Esophagus mucosa (tissue), 1 donor: ENCODE measurements around the gene KCNA3. TPM values are rescaled to one million over a fixed set of nuclear protein-coding genes. Genes with fewer than 3 reads are reported as not detected.

Experiments
- ATAC-seq: fragments of 200-7000 bp; cut with Tn5 transposase; one replicate; pipeline ENCODE4 v1.9.1; 2020
- total RNA-seq: library from RNA; stranded (reverse); gene quantifications from one replicate; pipeline ENCODE4 v1.2.4, GENCODE V29; 2023
- donor health status: DM: yes; HTN: yes; CAD: no.

The KCNA3 gene
- total RNA-seq, result 0.28 TPM

- ATAC-seq, result peak; percentile 48
Measured at GRCh38 chr1:110674337-110675059, at the start of gene KCNA3. KCNA3 (minus strand) TSS chr1:110674940; CDS start chr1:110674809, 131 bp downstream.

- no peak for ATAC-seq
Measured at GRCh38 chr1:110722807-110723206, 48.1 kb upstream of the KCNA3 start.

GRCh38 chr1:110719908-110720307 is 45.2 kb upstream of the KCNA3 start:
- no peak for ATAC-seq

GRCh38 chr1:110718452-110718851 is 43.7 kb upstream of the KCNA3 start:
- ATAC-seq, result no peak

- ATAC-seq, result no peak
Measured at GRCh38 chr1:110717179-110717578, 42.4 kb upstream of the KCNA3 start.

GRCh38 chr1:110714374-110714995 is 39.7 kb upstream of the KCNA3 start:
- ATAC-seq, result no peak

- no peak for ATAC-seq
Measured at GRCh38 chr1:110713221-110713620, 38.5 kb upstream of the KCNA3 start.

GRCh38 chr1:110710314-110710713 is 35.6 kb upstream of the KCNA3 start:
- no peak for ATAC-seq

GRCh38 chr1:110708974-110709440 is 34.3 kb upstream of the KCNA3 start:
- ATAC-seq, result no peak

- no peak for ATAC-seq
Measured at GRCh38 chr1:110707232-110707631, 32.5 kb upstream of the KCNA3 start.

- ATAC-seq, result no peak
Measured at GRCh38 chr1:110706621-110707020, 31.9 kb upstream of the KCNA3 start.

- no peak for ATAC-seq
Measured at GRCh38 chr1:110702260-110702659, 27.5 kb upstream of the KCNA3 start.

GRCh38 chr1:110700767-110701166 is 26.0 kb upstream of the KCNA3 start:
- no peak for ATAC-seq

- no peak for ATAC-seq
Measured at GRCh38 chr1:110697606-110698005, 22.9 kb upstream of the KCNA3 start.

- no peak for ATAC-seq
Measured at GRCh38 chr1:110696818-110697217, 22.1 kb upstream of the KCNA3 start.

- no peak for ATAC-seq
Measured at GRCh38 chr1:110690709-110691365, 16.1 kb upstream of the KCNA3 start.

GRCh38 chr1:110689868-110690267 is 15.1 kb upstream of the KCNA3 start:
- no peak for ATAC-seq

- no peak for ATAC-seq
Measured at GRCh38 chr1:110688514-110688913, 13.8 kb upstream of the KCNA3 start.

- no peak for ATAC-seq
Measured at GRCh38 chr1:110687250-110687649, 12.5 kb upstream of the KCNA3 start.

GRCh38 chr1:110686188-110686587 is 11.4 kb upstream of the KCNA3 start:
- ATAC-seq, result no peak

GRCh38 chr1:110684491-110684890 is 9.8 kb upstream of the KCNA3 start:
- no peak for ATAC-seq

GRCh38 chr1:110682898-110683297 is 8.2 kb upstream of the KCNA3 start:
- ATAC-seq, result no peak

- no peak for ATAC-seq
Measured at GRCh38 chr1:110680036-110680735, 5.4 kb upstream of the KCNA3 start.
